NB4 (cell line): ENCODE data around the gene ADAMTSL3.
"Not testable (repeated sequence)": the region's sequence is repeated elsewhere in the genome, so short reads cannot be mapped to it uniquely, and the experiment has no call there.

ENCODE experiments used
- CTCF ChIP-seq: IDR thresholded peaks from one replicate; pipeline ENCODE4 v1.5.1; 2012; ENCODE audit warnings: low read depth, low read length
- MAX ChIP-seq: IDR thresholded peaks from 2 replicates; pipeline ENCODE4 v1.6.1; 2011; ENCODE audit warnings: low read depth, low read length
- MYC ChIP-seq: IDR thresholded peaks from 2 replicates; pipeline ENCODE4 v1.6.1; 2011; ENCODE audit warnings: low read depth, low read length
- POLR2A ChIP-seq: IDR thresholded peaks from 2 replicates; pipeline ENCODE4 v1.6.1; 2011; ENCODE audit warnings: mild to moderate bottlenecking; ENCODE audit not compliant: insufficient read length; ENCODE audit errors: extremely low read depth

GRCh38 chr15:84051146-84051545 is 397.2 kb downstream of the ADAMTSL3 start:
- not testable (repeated sequence) for TF ChIP-seq CTCF, POLR2A, MYC, MAX
